Loucy (cell line): ENCODE results near the gene PRTFDC1.

ENCODE experiments used
- CTCF ChIP-seq: fragments of 200-600 bp; sonication (generic); conservative IDR thresholded peaks from 2 replicates; pipeline ENCODE4 v1.5.1; 2014; ENCODE audit warnings: mild to moderate bottlenecking, antibody characterized with exemption, low read length
- EZH2phosphoT487 ChIP-seq: fragments of 200-600 bp; IDR thresholded peaks from 2 replicates; pipeline ENCODE4 v1.6.1; 2018; ENCODE audit warnings: antibody characterized with exemption, mild to moderate bottlenecking, moderate library complexity, borderline replicate concordance

GRCh38 chr10:24951201-24952142 is 934 bp downstream of the PRTFDC1 start:
- TF ChIP-seq CTCF (no peak), EZH2phosphoT487 (no peak)
